22Rv1 (cell line): Measurements from ENCODE around the gene SMCP.

ENCODE experiments used
- H3K27ac ChIP-seq: fragments of 450-650 bp; 2 replicates; pipeline ENCODE4 v1.5.1; 2017
- CTCF ChIP-seq: fragments of 450-650 bp; IDR thresholded peaks from 2 replicates; pipeline ENCODE4 v1.5.1; 2017; ENCODE audit warnings: mild to moderate bottlenecking
- ZFX ChIP-seq: fragments of 450-650 bp; IDR thresholded peaks from 2 replicates; pipeline ENCODE4 v1.6.1; 2017; ENCODE audit warnings: antibody characterized with exemption, borderline replicate concordance

SMCP gene

DNA sequence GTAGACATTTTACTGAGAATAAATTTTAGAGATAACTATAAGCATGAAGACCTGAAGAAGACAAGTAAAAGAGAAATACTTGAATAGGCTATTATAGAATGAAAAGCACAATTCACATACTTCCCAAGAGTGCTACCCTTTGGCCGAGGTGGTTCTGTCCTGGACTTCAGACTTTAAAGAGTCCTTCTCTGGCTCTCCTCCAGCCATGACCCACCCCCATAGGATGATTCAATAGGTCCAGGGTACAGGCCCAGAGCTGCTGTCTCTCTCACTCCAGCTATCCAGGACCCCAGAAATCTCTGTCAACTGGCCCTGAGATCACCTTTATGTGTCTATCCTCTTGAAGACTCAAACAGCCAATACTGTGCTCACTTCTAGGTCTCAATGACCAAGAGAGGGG, 1.3 kb upstream of the SMCP start:
- TF ChIP-seq ZFX (no peak), CTCF (no peak)
- H3K27ac ChIP-seq, result no peak overlapping the region

DNA sequence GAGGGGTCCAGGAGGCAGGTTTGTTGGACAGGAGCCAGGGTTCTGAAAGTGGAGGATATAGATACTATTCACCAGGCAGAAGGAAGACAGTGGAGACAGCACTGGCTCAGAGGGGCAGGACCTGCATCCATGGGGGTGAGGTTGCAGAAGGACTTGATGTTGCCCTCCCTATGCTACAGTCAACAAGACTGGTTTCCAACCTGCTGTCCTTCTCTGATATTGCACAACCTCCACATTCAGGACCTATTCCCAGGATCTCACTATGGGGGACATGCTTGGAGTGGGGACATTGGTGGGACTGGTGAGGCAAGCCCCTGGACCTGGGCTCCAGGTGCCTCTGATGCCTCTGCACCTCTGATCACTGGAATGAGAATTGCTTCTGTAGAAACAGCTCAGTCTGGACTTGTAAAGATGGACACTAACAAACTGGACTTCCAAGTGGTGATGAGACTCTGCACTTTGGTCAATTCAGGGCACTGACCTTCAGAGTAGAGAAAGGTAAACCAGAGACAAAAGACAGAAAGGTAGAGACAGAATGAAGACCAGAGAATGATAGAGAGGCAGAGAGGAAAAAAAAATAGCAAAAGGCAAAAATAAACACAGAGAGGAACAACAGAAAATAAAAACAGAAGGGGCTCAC, 1.6 kb downstream of the SMCP start:
- H3K27ac ChIP-seq, result no peak overlapping the region

GRCh38 chr1:152880316-152880715, 2.2 kb downstream of the SMCP start:
- TF ChIP-seq CTCF (no peak), ZFX (no peak)
- no peak overlapping the region for H3K27ac ChIP-seq

More for the DNA sequence above, 1.6 kb downstream of the SMCP start:
- no peak for TF ChIP-seq ZFX
- no peak for TF ChIP-seq CTCF

- no peak for TF ChIP-seq ZFX
- no peak for TF ChIP-seq CTCF
Measured at GRCh38 chr1:152880907-152881306, 2.8 kb downstream of the SMCP start.

GRCh38 chr1:152884085-152884484, 6.0 kb downstream of the SMCP start:
- no peak overlapping the region for H3K27ac ChIP-seq
- TF ChIP-seq CTCF (no peak), ZFX (no peak)

More at GRCh38 chr1:152880907-152881306, 2.8 kb downstream of the SMCP start:
- no peak overlapping the region for H3K27ac ChIP-seq

DNA sequence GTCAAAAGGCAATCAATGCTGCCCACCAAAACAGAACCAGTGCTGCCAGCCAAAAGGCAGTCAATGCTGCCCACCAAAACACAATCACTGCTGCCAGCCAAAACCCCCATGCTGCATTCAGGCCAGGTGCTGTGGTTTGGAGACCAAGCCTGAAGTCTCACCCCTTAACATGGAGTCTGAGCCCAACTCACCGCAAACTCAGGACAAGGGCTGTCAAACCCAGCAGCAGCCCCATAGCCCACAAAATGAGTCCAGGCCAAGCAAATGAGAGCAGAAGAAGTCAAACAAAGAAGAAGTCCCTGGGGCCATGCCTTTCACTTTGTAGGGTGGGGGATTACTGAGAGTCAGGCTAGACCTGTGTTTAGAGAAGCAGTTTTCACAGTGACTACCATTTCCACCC, 6.4 kb downstream of the SMCP start:
- H3K27ac ChIP-seq, result no peak overlapping the region

More for the DNA sequence above, 6.4 kb downstream of the SMCP start:
- TF ChIP-seq ZFX, result no peak
- no peak for TF ChIP-seq CTCF
